Measurements from ENCODE around the gene NLRX1.
A peak's percentile ranks its signal among the peaks of the same experiment; 100 is the strongest.
"Not testable (repeated sequence)": the region's sequence is repeated elsewhere in the genome, so short reads cannot be mapped to it uniquely, and the experiment has no call there.

Gene NLRX1

DNA sequence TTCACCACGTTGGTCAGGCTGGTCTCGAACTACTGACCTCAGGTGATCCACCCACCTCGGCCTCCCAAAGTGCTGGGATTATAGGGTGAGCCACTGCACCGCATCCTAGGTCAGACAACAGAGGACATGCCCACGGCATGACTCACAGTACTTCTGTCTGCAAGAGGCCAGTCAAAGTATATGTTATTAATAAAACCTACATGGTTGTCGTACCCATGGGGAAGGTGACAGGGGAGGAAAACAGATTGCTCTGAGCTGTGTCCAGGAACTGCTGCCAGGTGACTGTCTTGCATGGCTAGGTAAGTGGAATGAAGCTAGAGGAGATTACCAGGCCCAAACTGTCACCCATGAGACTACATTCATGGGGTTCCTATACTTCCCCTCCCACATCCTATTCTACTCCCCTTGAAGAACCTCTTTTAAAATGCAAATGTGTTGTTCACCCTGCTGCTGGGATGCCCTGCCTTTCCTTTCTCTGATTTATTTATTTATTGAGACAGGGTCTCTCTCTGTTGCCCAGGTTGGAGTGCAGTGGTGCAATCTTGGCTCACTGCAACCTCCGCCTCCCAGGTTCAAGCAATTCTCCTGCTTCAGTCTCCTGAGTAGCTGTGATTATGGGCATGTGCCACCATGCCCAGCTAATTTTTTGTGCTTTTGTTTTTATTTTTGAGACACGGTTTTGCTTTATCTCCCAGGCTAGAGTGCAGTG is 2.0 kb upstream of the NLRX1 start:
- Mint-ChIP-seq H3K36me3 (ENCODE audit: low read depth) (peaks cover 3% of the 10 kb centered on the region), H3K27ac (no peak overlapping the region), H3K4me3 (no peak overlapping the region), H3K27me3 (no peaks in the 10 kb centered on the region), H3K9me3 (no peaks in the 10 kb centered on the region), H3K4me1 (ENCODE audit: low read depth) (peaks cover 9% of the 10 kb centered on the region)
- DNase-seq, result no peak

DNA sequence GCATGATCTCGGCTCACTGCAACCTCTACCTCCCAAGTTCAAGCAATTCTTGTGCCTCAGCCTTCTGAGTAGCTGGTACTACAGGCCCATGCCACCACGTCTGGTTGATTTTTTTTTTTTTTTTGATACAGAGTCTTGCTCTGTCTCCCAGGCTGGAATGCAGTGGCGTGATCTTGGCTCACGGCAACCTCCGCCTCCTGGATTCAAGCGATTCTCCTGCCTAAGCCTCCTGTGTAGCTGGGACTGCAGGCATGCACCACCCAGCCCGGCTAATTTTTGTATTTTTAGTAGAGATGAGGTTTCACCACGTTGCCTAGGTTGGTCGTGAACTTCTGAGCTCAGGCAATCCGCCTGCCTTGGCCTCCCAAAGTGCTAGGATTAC is 1.5 kb upstream of the NLRX1 start:
- not testable (repeated sequence) for H3K4me1 Mint-ChIP-seq (ENCODE audit: low read depth); H3K27ac Mint-ChIP-seq; DNase-seq; H3K27me3 Mint-ChIP-seq; H3K36me3 Mint-ChIP-seq (ENCODE audit: low read depth); H3K9me3 Mint-ChIP-seq; H3K4me3 Mint-ChIP-seq

DNA sequence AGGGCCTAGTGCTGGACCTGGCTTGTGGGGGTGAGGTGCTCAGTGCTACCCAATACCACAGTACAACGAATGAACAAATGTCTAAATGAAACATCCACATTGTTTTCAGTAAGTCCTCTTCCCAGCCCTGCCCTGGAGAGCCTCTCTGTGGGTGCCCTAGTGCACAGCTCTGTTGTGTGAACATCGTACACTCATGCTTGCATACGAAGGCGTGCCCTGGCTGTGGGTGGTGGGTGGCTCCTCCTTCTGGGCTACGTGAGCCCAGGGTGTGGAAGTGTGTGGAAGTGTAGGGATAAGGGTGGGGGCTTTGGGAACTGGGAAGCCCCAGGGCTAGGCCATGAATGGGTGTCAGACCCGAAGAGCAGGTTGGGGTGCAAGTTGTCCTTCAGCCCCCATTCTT is 592 bp upstream of the NLRX1 start:
- H3K9me3 Mint-ChIP-seq, result no peaks in the 10 kb centered on the region
- H3K36me3 Mint-ChIP-seq (ENCODE audit: low read depth), result peaks cover 4% of the 10 kb centered on the region
- DNase-seq, result no peak
- peaks cover 9% of the 10 kb centered on the region for H3K4me1 Mint-ChIP-seq (ENCODE audit: low read depth)
- peak overlapping the region; percentile 88 for H3K4me3 Mint-ChIP-seq
- H3K27me3 Mint-ChIP-seq, result no peaks in the 10 kb centered on the region
- peak overlapping the region; percentile 63 for H3K27ac Mint-ChIP-seq

DNA sequence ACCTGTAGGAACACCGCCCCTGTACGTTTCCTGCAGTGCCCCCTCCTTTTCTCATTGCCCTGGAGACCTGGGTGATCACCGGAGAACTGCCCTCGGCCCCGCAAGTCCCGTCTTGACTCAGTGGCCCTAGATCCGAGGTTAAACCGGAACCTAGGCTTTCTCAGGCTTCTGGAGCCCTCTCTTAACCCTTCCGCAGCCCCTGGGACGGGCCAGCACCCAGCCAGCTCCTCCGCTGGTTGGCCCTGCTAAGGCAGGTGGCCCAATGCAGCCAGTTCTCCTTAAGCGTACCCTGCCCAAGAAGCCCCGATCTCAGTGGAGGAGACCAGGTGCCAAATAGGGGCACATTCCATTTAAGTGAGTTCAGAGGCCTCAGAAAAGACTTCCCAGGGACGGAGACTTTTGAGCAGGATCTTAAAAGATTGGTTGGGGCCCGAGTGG is 776 bp downstream of the NLRX1 start:
- H3K27me3 Mint-ChIP-seq, result no peaks in the 10 kb centered on the region
- H3K9me3 Mint-ChIP-seq, result no peaks in the 10 kb centered on the region
- peaks cover 13% of the 10 kb centered on the region for H3K36me3 Mint-ChIP-seq (ENCODE audit: low read depth)
- peak overlapping the region; percentile 91 for H3K27ac Mint-ChIP-seq
- peaks cover 9% of the 10 kb centered on the region for H3K4me1 Mint-ChIP-seq (ENCODE audit: low read depth)
- peak overlapping the region; percentile 88 for H3K4me3 Mint-ChIP-seq
- peak; percentile 72 for DNase-seq

DNA sequence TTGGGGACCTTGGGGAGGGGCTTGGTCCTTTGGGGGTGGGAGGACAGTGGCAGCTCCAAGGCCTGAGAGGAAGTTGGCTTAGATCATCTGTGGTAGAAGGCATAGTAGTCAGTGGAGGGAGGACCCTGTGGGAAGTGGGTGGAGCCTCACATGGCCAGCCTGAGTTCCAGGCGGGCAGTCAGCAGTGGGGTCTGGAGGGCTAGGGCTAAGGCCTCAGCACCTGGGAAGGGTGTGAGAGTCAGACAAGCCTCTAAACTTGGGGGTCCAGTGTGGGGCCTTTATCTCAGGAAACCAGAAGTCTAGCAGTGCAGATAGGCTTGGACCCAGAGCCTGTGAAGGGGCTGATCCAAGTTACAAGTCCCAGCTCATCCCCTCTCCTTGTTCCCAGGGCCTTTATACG is 4.0 kb downstream of the NLRX1 start:
- Mint-ChIP-seq H3K4me3 (no peak overlapping the region), H3K4me1 (ENCODE audit: low read depth) (peaks cover 16% of the 10 kb centered on the region), H3K36me3 (ENCODE audit: low read depth) (peaks cover 30% of the 10 kb centered on the region), H3K9me3 (no peaks in the 10 kb centered on the region), H3K27me3 (no peaks in the 10 kb centered on the region), H3K27ac (no peak overlapping the region)
- no peak for DNase-seq

DNA sequence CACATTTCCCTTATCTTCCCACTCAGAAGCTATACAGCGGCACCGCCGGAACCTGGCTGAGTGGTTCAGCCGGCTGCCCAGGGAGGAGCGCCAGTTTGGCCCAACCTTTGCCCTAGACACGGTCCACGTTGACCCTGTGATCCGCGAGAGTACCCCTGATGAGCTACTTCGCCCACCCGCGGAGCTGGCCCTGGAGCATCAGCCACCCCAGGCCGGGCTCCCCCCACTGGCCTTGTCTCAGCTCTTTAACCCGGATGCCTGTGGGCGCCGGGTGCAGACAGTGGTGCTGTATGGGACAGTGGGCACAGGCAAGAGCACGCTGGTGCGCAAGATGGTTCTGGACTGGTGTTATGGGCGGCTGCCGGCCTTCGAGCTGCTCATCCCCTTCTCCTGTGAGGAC is 4.9 kb downstream of the NLRX1 start:
- Mint-ChIP-seq H3K27me3 (no peaks in the 10 kb centered on the region), H3K36me3 (ENCODE audit: low read depth) (peaks cover 30% of the 10 kb centered on the region), H3K4me3 (no peak overlapping the region), H3K9me3 (no peaks in the 10 kb centered on the region), H3K4me1 (ENCODE audit: low read depth) (peaks cover 18% of the 10 kb centered on the region), H3K27ac (no peak overlapping the region)
- no peak for DNase-seq

DNA sequence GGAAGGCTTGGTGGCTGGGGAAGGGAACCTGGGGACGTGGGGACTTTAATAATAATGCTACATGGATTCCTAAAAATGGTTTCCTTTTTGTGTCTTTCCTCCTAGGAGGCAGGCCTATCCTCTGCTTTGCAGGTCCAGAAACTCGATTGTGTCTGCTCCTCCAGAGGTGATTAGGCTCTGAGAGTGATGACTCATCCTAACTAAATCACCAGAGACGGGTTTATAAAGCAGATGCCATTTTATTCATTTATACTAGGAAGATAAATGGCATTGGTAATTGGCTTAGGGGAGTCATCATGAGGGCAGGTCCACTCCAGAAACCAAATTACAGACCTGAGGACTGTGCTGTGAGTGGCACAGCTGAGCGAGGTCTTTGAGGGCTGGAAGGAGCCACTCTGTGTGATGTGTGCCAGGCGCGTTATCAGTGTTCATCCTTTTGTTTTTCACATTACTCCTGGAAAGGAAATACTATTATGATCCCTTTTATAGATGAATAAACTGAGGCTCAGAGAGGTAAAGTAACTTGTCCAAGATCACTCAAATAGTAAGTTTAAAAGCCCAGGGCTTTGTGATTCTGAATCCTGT is 7.1 kb downstream of the NLRX1 start:
- H3K4me3 Mint-ChIP-seq, result no peak overlapping the region
- H3K27me3 Mint-ChIP-seq, result no peaks in the 10 kb centered on the region
- no peak overlapping the region for H3K27ac Mint-ChIP-seq
- H3K9me3 Mint-ChIP-seq, result no peaks in the 10 kb centered on the region
- H3K36me3 Mint-ChIP-seq (ENCODE audit: low read depth), result peaks cover 35% of the 10 kb centered on the region
- no peak for DNase-seq
- H3K4me1 Mint-ChIP-seq (ENCODE audit: low read depth), result peaks cover 10% of the 10 kb centered on the region

DNA sequence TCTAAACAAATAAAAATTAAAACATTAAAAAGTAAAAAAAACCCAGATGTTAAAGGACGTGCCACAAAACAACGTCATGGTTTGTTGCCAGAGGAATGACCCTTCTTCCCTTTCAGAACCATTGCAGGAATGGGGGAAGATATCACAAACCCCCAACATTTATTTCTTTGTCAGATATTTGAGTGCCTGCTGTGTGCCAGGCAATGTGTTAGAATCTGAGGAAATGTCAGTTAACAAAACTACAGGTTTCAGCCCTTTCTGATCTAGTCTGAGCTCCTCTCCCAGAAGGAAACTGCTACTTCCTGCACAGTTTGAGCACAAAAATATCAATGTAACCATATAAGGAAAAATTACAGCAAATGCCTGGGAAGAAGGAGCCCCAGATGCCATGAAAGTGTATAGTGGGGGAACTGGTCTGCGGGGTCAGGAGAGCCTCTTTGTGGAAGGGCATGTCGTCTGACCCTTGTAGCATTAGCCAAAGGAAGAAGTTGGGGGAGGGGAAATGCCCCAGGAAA is 9.7 kb downstream of the NLRX1 start:
- Mint-ChIP-seq H3K9me3 (no peaks in the 10 kb centered on the region), H3K4me3 (no peak overlapping the region), H3K27ac (no peak overlapping the region), H3K4me1 (ENCODE audit: low read depth) (peaks cover 10% of the 10 kb centered on the region), H3K36me3 (ENCODE audit: low read depth) (peaks cover 38% of the 10 kb centered on the region), H3K27me3 (no peaks in the 10 kb centered on the region)
- DNase-seq, result no peak

DNA sequence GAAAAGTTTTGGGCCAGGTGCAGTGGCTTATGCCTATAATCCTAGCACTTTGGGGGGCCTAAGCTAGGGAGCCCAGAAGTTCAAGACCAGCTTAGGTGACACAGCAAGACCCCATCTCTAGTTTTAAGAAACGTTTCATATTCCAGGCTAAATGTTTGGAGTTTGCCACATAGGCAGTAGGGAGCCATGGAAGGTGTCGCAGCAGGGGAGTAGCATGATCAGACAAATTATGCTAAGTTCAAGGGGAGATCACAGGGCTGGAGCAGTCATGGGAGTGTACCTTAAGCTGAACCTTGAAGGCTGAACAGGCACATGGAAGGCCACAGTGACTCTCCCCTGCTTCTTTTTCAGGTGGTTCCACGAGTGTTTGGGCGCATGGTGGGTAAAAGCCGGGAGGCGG is 10.8 kb downstream of the NLRX1 start:
- no peaks in the 10 kb centered on the region for H3K27me3 Mint-ChIP-seq
- H3K4me1 Mint-ChIP-seq (ENCODE audit: low read depth), result peaks cover 12% of the 10 kb centered on the region
- no peak for DNase-seq
- no peak overlapping the region for H3K4me3 Mint-ChIP-seq
- H3K36me3 Mint-ChIP-seq (ENCODE audit: low read depth), result peaks cover 30% of the 10 kb centered on the region
- H3K27ac Mint-ChIP-seq, result no peak overlapping the region
- no peaks in the 10 kb centered on the region for H3K9me3 Mint-ChIP-seq

DNA sequence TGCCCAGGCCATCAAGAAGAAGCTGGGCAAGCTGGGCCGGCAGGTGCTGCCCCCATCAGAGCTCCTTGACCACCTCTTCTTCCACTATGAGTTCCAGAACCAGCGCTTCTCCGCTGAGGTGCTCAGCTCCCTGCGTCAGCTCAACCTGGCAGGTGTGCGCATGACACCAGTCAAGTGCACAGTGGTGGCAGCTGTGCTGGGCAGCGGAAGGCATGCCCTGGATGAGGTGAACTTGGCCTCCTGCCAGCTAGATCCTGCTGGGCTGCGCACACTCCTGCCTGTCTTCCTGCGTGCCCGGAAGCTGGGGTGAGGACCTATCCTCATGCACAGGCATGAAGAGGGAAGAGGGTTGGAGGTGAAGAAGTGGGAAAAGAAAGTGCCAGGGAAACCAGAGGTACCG is 11.5 kb downstream of the NLRX1 start:
- no peak for DNase-seq
- no peaks in the 10 kb centered on the region for H3K27me3 Mint-ChIP-seq
- H3K27ac Mint-ChIP-seq, result no peak overlapping the region
- peaks cover 18% of the 10 kb centered on the region for H3K4me1 Mint-ChIP-seq (ENCODE audit: low read depth)
- no peaks in the 10 kb centered on the region for H3K9me3 Mint-ChIP-seq
- peaks cover 23% of the 10 kb centered on the region for H3K36me3 Mint-ChIP-seq (ENCODE audit: low read depth)
- no peak overlapping the region for H3K4me3 Mint-ChIP-seq

DNA sequence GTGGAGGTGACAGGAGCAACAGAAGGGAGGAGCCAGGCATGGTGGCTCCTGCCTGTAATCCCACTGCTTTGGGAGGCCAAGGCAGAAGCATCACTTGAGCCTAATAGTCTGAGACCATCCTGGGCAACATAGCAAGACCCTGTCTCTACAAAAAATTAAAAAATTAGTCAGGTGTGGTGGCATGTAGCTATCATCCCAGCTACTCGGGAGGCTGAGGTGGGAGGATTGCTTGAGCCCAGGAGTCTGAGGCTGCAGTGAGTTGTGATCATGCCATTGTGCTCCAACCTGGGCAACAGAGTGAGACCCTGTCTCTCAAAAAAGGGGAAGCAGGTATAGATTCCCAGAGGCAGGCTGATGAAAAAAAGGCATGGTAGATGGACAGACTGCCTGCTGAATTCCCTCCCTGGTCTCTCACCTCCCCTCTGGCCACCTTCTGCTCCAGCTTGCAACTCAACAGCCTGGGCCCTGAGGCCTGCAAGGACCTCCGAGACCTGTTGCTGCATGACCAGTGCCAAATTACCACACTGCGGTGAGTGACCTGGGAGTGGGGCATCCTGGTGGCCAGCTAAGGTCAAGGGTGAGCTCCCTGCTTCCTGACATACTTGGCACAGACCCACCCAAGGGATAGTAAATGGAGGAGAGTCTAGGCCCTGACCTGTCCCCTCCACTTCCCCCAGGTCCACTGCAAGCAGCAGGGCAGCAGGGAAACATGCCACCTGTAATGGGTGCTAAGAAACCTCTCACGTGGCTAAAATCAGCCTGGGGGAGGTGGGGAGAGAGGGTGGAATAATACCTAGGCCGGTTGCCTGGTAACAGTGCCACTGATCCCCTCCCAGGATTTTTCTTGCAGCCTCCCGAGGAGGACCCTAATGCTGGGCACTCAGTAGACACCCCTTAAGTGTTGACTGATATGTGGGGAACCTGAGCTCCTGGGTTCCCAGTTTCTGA is 12.5 kb downstream of the NLRX1 start:
- H3K9me3 Mint-ChIP-seq, result no peaks in the 10 kb centered on the region
- no peak overlapping the region for H3K27ac Mint-ChIP-seq
- H3K27me3 Mint-ChIP-seq, result no peaks in the 10 kb centered on the region
- H3K4me3 Mint-ChIP-seq, result no peak overlapping the region
- peaks cover 14% of the 10 kb centered on the region for H3K36me3 Mint-ChIP-seq (ENCODE audit: low read depth)
- DNase-seq, result no peak
- H3K4me1 Mint-ChIP-seq (ENCODE audit: low read depth), result peaks cover 11% of the 10 kb centered on the region

DNA sequence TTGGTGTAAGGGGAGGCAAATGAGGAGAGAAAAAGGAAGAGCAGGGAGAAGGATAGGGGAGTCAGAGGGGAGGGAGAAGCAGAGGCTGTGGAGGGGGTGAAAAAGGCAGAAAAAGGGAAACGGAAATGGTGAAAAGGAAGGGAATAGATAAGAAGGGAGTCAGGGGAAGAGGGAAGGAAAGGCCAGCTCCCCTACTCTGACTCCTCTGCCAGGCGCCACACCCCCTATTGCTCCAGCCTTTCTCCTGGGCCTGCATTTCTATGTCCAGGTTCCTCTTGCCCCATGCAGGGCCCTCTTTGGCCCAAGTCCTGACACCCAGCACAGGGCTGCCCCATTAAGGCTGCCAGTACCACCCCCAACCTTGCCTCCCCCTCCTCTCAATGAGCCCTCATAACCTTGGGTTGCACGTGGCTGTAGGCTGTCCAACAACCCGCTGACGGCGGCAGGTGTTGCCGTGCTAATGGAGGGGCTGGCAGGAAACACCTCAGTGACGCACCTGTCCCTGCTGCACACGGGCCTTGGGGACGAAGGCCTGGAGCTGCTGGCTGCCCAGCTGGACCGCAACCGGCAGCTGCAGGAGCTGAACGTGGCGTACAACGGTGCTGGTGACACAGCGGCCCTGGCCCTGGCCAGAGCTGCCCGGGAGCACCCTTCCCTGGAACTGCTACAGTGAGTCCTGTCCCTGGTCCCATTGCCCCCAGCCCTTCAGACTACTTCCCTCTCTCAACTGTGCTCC is 13.3 kb downstream of the NLRX1 start:
- DNase-seq, result no peak
- H3K27me3 Mint-ChIP-seq, result no peaks in the 10 kb centered on the region
- H3K27ac Mint-ChIP-seq, result no peak overlapping the region
- H3K9me3 Mint-ChIP-seq, result no peaks in the 10 kb centered on the region
- H3K4me3 Mint-ChIP-seq, result no peak overlapping the region
- peaks cover 11% of the 10 kb centered on the region for H3K4me1 Mint-ChIP-seq (ENCODE audit: low read depth)
- peaks cover 14% of the 10 kb centered on the region for H3K36me3 Mint-ChIP-seq (ENCODE audit: low read depth)

DNA sequence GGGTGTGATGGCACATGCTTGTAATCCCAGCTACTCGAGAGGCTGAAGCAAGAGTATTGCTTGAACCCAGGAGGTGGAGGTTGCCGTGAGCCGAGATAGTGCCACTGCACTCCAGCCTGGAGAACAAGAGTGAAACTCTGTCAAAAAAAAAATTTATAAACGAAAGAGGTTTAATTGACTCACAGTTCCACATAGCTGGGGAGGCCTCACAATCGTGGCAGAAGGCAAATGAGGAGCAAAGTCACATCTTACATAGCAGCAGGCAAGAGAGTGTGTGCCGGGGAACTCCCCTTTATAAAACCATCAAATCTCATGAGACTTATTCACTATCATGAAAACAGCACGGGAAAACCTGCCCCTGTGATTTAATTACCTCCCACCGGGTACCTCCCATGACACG is 15.9 kb downstream of the NLRX1 start:
- not testable (repeated sequence) for H3K4me1 Mint-ChIP-seq (ENCODE audit: low read depth)

DNA sequence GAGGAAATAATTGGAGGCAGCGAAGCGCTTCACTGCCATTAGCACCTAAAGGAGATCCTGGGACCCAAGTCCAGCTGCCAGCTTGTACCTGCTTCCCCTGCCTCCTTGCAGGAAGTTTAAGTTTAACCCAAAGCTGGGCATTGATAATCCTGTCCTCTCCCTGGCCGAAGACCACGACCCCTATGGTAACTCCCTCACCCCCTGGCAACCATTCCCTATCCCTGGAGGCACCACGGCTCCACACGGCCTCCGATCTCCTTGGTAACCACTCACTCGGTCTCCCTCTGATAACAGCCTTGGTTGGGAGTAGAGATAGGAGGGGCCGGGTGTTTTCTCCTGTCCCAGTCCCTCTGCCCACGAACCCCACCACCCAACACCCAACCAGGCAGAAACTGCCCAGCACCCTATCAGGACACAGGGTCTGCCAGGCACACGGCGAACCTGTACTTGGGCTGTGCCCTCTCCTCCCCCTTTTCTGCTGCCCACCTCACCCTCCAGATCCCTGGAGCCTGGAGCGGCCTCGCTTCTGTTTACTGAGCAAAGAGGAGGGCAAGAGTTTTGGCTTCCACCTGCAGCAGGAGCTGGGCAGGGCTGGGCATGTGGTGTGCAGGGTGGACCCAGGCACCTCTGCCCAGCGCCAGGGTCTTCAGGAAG is 17.6 kb downstream of the NLRX1 start:
- Mint-ChIP-seq H3K27ac (no peak overlapping the region), H3K9me3 (no peaks in the 10 kb centered on the region), H3K4me1 (ENCODE audit: low read depth) (peaks cover 7% of the 10 kb centered on the region), H3K27me3 (no peaks in the 10 kb centered on the region), H3K4me3 (no peak overlapping the region), H3K36me3 (ENCODE audit: low read depth) (peaks cover 6% of the 10 kb centered on the region)
- no peak for DNase-seq

More for the DNA sequence above, 15.9 kb downstream of the NLRX1 start:
- H3K9me3 Mint-ChIP-seq, H3K27ac Mint-ChIP-seq, DNase-seq, H3K27me3 Mint-ChIP-seq, H3K4me3 Mint-ChIP-seq: not testable (repeated sequence)
- H3K36me3 Mint-ChIP-seq (ENCODE audit: low read depth), result peaks cover 12% of the 10 kb centered on the region

Data from activated T-cell treated with anti-CD3 and anti-CD28 coated beads, Interleukin-2, amount 50 U/mL, for 24 hours (primary cell).